Anterior cingulate cortex (tissue), 58 donors: ENCODE measurements around the gene THSD4.
"Not testable (repeated sequence)": the region's sequence is repeated elsewhere in the genome, so short reads cannot be mapped to it uniquely, and the experiment has no call there.

Experiments
- DNase-seq, 58 donors: peaks; one replicate each; lab custom pipeline; 2025; lab: John Stamatoyannopoulos, UW

THSD4 gene

GRCh38 chr15:71245588-71245987, 130.3 kb downstream of the THSD4 start:
- DNase-seq = no peak

GRCh38 chr15:71248386-71248785, 133.1 kb downstream of the THSD4 start:
- no peak for DNase-seq

- no peak for DNase-seq
Measured at GRCh38 chr15:71249986-71250385, 134.7 kb downstream of the THSD4 start.

GRCh38 chr15:71250936-71251583, 135.8 kb downstream of the THSD4 start:
- no peak for DNase-seq

- no peak for DNase-seq
Measured at GRCh38 chr15:71251584-71252043, 136.3 kb downstream of the THSD4 start.

GRCh38 chr15:71252044-71252739, 136.9 kb downstream of the THSD4 start:
- DNase-seq = no peak

GRCh38 chr15:71252740-71253047, 137.4 kb downstream of the THSD4 start:
- no peak for DNase-seq

GRCh38 chr15:71254491-71254890, 139.2 kb downstream of the THSD4 start:
- no peak for DNase-seq

GRCh38 chr15:71256934-71257664, 141.8 kb downstream of the THSD4 start:
- DNase-seq = no peak

- DNase-seq = no peak
Measured at GRCh38 chr15:71259866-71260265, 144.6 kb downstream of the THSD4 start.

- DNase-seq = no peak
Measured at GRCh38 chr15:71261418-71261817, 146.1 kb downstream of the THSD4 start.

- DNase-seq = no peak
Measured at GRCh38 chr15:71261909-71262308, 146.6 kb downstream of the THSD4 start.

GRCh38 chr15:71262599-71262998, 147.3 kb downstream of the THSD4 start:
- DNase-seq = no peak

GRCh38 chr15:71265606-71266005, 150.3 kb downstream of the THSD4 start:
- not testable (repeated sequence) for DNase-seq

- DNase-seq = no peak
Measured at GRCh38 chr15:71271327-71271726, 156.1 kb downstream of the THSD4 start.

- no peak for DNase-seq
Measured at GRCh38 chr15:71272932-71273331, 157.7 kb downstream of the THSD4 start.

- DNase-seq = no peak
Measured at GRCh38 chr15:71273731-71274447, 158.6 kb downstream of the THSD4 start.

- DNase-seq = no peak
Measured at GRCh38 chr15:71274448-71274798, 159.2 kb downstream of the THSD4 start.

GRCh38 chr15:71275098-71275497, 159.8 kb downstream of the THSD4 start:
- no peak for DNase-seq

GRCh38 chr15:71275566-71276335, 160.5 kb downstream of the THSD4 start:
- DNase-seq = no peak

GRCh38 chr15:71276336-71276665, 161.0 kb downstream of the THSD4 start:
- no peak for DNase-seq
